Measurements from ENCODE around the gene PARVB. TPM values are rescaled to one million over a fixed set of nuclear protein-coding genes. Genes with fewer than 3 reads are reported as not detected.

The PARVB gene
- total and polyA plus RNA-seq, 8 donors = 3.8 to 27.3 (median 10.4) TPM

DNA sequence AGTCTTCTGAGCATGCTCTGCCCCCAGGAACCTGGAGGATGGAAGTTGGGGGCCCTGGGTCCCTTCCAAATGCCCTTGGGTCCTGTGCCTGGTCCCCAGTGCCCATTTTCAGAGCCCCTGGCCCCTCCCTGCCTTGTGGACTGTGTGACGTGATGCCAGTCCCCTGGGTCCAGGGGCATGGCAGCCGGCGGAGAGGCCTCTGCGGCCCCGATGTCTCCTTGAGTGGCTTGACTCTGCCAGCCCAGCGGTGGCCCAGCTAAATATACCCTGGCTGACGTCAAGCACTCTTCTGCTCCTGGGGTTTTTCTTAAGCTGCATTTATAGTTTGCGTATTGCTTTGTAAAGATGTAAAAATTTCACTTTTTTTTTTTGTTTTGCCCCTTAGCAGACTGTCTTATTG lies 121.4 kb downstream of the PARVB start:
- H3K4me3 ChIP-seq = no peak overlapping the region
- DNase-seq (peak in 1 of 6 donors; percentile 33), FAIRE-seq (no peak), ATAC-seq (peak in 2 of 4 donors; percentile 18 to 41)
- WGBS, 2 donors = 84 to 87% methylated on average over 8 of the region's 8 CpGs
- H3K27ac ChIP-seq = no peak overlapping the region
- H3K4me1 ChIP-seq = no peaks in the 10 kb centered on the region
- TF ChIP-seq, protein P1, sequence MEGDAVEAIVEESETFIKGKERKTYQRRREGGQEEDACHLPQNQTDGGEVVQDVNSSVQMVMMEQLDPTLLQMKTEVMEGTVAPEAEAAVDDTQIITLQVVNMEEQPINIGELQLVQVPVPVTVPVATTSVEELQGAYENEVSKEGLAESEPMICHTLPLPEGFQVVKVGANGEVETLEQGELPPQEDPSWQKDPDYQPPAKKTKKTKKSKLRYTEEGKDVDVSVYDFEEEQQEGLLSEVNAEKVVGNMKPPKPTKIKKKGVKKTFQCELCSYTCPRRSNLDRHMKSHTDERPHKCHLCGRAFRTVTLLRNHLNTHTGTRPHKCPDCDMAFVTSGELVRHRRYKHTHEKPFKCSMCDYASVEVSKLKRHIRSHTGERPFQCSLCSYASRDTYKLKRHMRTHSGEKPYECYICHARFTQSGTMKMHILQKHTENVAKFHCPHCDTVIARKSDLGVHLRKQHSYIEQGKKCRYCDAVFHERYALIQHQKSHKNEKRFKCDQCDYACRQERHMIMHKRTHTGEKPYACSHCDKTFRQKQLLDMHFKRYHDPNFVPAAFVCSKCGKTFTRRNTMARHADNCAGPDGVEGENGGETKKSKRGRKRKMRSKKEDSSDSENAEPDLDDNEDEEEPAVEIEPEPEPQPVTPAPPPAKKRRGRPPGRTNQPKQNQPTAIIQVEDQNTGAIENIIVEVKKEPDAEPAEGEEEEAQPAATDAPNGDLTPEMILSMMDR (IDR thresholded peaks at IDR 0.05) = no peak
- H3K9me3 ChIP-seq = no peaks in the 10 kb centered on the region
- intact Hi-C loops (cut with DNase I) = no loop called here
- H3K36me3 ChIP-seq = no peaks in the 10 kb centered on the region
- H3K27me3 ChIP-seq = no peaks in the 10 kb centered on the region

DNA sequence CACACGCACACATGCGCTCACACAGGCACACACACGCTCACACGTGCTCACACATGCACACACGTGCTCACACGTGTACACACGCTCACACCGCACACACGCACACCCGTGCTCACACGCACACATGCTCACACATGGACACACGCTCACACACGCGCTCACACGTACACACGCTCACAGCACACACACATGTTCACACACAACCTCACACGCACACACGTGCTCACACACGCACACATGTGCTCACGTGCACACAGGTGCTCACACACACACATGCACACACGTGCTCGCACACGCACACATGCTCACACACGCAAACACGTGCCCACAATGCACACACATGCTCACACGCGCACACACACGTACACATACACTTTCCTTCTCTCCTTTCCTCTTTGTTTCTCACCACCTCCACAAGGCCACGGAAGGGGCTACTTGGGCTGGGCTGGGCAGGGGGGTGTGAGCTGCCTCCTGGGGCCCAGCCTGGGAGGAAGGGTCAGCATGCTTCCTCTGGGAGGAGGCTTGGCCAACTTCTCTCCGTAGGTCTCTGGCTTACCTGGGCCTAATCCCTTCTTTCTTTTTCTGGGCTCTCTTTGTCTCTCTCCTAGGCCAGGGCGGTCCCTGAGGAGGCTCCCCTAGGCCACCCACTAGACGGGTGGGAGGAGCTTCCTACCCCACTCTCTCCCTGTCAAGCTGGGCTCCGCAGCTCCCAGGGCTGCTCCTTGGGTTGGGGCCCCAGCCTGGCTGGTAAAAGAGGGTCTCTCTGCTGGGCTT lies 122.2 kb downstream of the PARVB start:
- Histone ChIP-seq H3K36me3 (no peaks in the 10 kb centered on the region), H3K27ac (no peak overlapping the region), H3K27me3 (no peaks in the 10 kb centered on the region), H3K4me3 (no peak overlapping the region), H3K4me1 (no peaks in the 10 kb centered on the region), H3K9me3 (no peaks in the 10 kb centered on the region)
- DNase-seq (peak in 1 of 6 donors; percentile 32), FAIRE-seq (no peak), ATAC-seq (no peak)
- TF ChIP-seq, protein P1 (IDR thresholded peaks at IDR 0.05) = no peak
- WGBS, 2 donors = 85 to 91% methylated on average over 33 of the region's 33 CpGs
- intact Hi-C loops (cut with DNase I) = no loop called here

DNA sequence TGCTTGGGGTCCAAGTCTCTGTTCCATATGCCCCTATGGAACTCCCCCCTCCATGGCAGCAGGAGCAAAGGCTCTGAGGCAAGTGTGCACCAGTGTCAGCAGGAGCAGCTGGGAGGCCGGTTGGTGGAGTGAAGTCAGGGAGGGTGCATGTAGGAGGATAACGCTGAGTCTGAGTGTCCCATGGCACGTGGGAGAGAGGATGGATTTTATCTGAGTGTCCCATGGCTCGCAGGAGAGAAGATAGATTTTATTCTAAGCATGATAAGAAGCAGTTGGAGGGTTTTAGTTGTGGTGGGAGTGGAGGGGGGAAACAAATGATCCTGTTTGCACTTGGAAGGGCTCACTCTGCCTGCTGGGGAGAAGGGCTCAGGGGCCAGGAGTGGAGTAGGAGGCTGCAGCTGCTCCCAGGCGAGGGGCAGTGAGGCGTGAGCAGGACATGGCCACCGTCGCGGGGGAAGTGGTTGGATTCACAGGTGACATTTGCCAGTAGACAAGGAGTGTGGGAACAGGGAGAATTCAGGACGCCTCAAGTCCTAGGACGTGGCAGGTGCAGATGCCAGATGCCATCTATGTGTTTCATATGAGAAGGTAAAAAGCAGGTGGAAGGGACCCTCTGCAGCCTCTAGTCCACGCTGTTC lies 123.0 kb downstream of the PARVB start:
- Histone ChIP-seq H3K4me3 (no peak overlapping the region), H3K27ac (no peak overlapping the region), H3K27me3 (no peaks in the 10 kb centered on the region), H3K4me1 (no peaks in the 10 kb centered on the region), H3K36me3 (no peaks in the 10 kb centered on the region), H3K9me3 (no peaks in the 10 kb centered on the region)
- TF ChIP-seq, protein P1 (IDR thresholded peaks at IDR 0.05) = no peak
- ATAC-seq (no peak), FAIRE-seq (no peak), DNase-seq (peak in 1 of 6 donors; percentile 35)
- intact Hi-C loops (cut with DNase I) = no loop called here
- WGBS, 2 donors = 70 to 77% methylated on average over 12 of the region's 12 CpGs

DNA sequence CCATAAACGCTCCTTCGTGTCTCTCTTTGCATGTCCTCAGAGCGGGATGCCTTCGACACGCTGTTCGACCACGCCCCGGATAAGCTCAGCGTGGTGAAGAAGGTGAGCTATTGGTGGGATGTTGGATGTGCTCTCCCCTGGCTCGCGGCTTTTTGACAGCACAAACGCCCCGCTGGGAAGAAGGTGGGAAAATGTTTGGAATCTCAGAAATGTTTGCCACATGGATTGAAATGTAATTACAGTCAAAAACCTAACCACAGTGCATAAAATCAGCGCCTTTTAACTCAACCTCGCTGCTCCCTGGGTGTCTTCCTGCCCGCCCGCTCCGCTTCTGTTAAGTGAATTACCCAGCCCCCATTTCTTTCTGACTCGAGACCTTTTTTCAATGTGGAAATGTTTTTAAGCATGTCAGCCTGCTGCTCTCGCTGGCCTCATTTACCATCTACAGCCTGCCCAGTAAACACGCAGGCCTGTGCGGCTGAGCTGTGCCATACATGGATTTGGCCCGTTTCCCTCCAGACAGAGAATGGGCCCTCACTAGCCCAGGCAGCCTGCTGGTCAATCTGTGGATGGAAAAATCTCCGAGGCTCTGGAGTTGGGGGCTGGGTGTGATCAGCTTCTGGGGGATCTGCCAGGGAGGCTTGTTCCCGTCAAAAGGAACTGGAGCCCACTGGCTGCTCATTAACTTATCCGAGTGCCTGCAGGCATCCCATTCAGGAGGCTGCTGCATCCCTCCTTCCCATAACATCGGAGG lies 123.9 kb downstream of the PARVB start:
- no peak for FAIRE-seq
- intact Hi-C loops (cut with DNase I) = no loop called here
- peak in 1 of 4 donors; percentile 17 for ATAC-seq
- H3K27me3 ChIP-seq = no peaks in the 10 kb centered on the region
- DNase-seq = no peak
- H3K4me1 ChIP-seq = no peaks in the 10 kb centered on the region
- 58 to 61% methylated on average over 27 of the region's 27 CpGs for WGBS, 2 donors
- TF ChIP-seq, protein P1 (IDR thresholded peaks at IDR 0.05) = no peak
- no peak overlapping the region for H3K27ac ChIP-seq
- H3K9me3 ChIP-seq = no peaks in the 10 kb centered on the region
- no peak overlapping the region for H3K4me3 ChIP-seq
- no peaks in the 10 kb centered on the region for H3K36me3 ChIP-seq
